ENCODE results near the gene FCN2. TPM values are rescaled to one million over a fixed set of nuclear protein-coding genes. Genes with fewer than 3 reads are reported as not detected.

FCN2 gene
- total RNA-seq, 1 experiment from 2014 or later, result not detected

GRCh38 chr9:134923466-134923865 lies 42.9 kb downstream of the FCN2 start:
- no peaks in the 10 kb centered on the region for H3K36me3 ChIP-seq (ENCODE audit: control insufficient read depth in 1 of 2, insufficient read depth in 2 of 2, low read length in 2 of 2)
- H3K27me3 ChIP-seq (ENCODE audit: insufficient read depth, low read length), result no peaks in the 10 kb centered on the region
- POLR2A ChIA-PET, result no interaction called here
- no peaks in the 10 kb centered on the region for H4K20me1 ChIP-seq (ENCODE audit: insufficient read depth)
- no peaks in the 10 kb centered on the region for H3K9me2 ChIP-seq (ENCODE audit: insufficient read depth)
- RAD21 ChIA-PET (ENCODE audit: low non-redundant PET in 1 of 2, low total read pairs in 2 of 2, uncharacterized antibody in 2 of 2, unreplicated experiment in 2 of 2), result no interaction called here
- no peaks in the 10 kb centered on the region for H3K4me1 ChIP-seq (ENCODE audit: control insufficient read depth in 1 of 2, insufficient read depth in 2 of 2, low read length in 2 of 2)
- intact Hi-C loops (cut with micrococcal nuclease), result no loop called here
- no peak for TF ChIP-seq SP1 (IDR thresholded peaks at IDR 0.05; ENCODE audit: low read depth)
- no peak for TF ChIP-seq ELF1 (IDR thresholded peaks at IDR 0.05; ENCODE audit: borderline replicate concordance, low read depth)
- no peak for TF ChIP-seq MAX (IDR thresholded peaks at IDR 0.05)
- TF ChIP-seq EGR1 (IDR thresholded peaks at IDR 0.05; ENCODE audit: low read depth), result no peak
- no peak for TF ChIP-seq JUND (IDR thresholded peaks at IDR 0.05)
- no peak for TF ChIP-seq CBX3 (IDR thresholded peaks at IDR 0.05; ENCODE audit: low read depth)
- no peak for TF ChIP-seq POLR2A (IDR thresholded peaks at IDR 0.05; ENCODE audit: borderline replicate concordance, extremely low read depth, insufficient read depth, insufficient read length)
- no peak for TF ChIP-seq CEBPB (IDR thresholded peaks at IDR 0.05; ENCODE audit: low read depth)
- TF ChIP-seq REST (IDR thresholded peaks at IDR 0.05; ENCODE audit: low read depth), result no peak
- TF ChIP-seq YY1 (IDR thresholded peaks at IDR 0.05; ENCODE audit: extremely low read depth, insufficient replicate concordance, low read depth, low read length), result no peak
- no peak for TF ChIP-seq ZBTB33 (IDR thresholded peaks at IDR 0.05; ENCODE audit: extremely low read depth, insufficient replicate concordance, low read length)
- no peak for TF ChIP-seq ZFX (IDR thresholded peaks at IDR 0.05)
- TF ChIP-seq POLR2AphosphoS5 (IDR thresholded peaks at IDR 0.05; ENCODE audit: low read depth, low read length), result no peak
- TF ChIP-seq ATF3 (IDR thresholded peaks at IDR 0.05), result no peak
- TF ChIP-seq EZH2phosphoT487 (IDR thresholded peaks at IDR 0.05; ENCODE audit: borderline replicate concordance), result no peak
- no peak for TF ChIP-seq SRF (IDR thresholded peaks at IDR 0.05; ENCODE audit: low read depth)
- no peak for TF ChIP-seq EZH2 (IDR thresholded peaks at IDR 0.05)
- peaks cover 0 to 5% of the 10 kb centered on the region in 2 experiments; a peak in 1 of 4 replicates for H3K9me3 ChIP-seq (ENCODE audit: control insufficient read depth in 1 of 2, insufficient read depth in 1 of 2, low read depth in 1 of 2, low read length in 2 of 2)
- H3K79me2 ChIP-seq (ENCODE audit: insufficient read depth, low read length), result no peaks in the 10 kb centered on the region
- DNase-seq (ENCODE audit: low read depth, low spot score) (no peak), ATAC-seq (no peak)
- CTCF ChIA-PET, result no interaction called here
- BruUV-seq (replicated peaks), result no TSS peak
- H3K4me3 ChIP-seq (replicated peaks in 1 of 2; ENCODE audit: low read depth in 1 of 2, low read length in 2 of 2), result no peak overlapping the region
- H3K4me2 ChIP-seq (ENCODE audit: low read length), result no peak overlapping the region
- H3K27ac ChIP-seq (ENCODE audit: low read depth, low read length), result no peak overlapping the region
- no peak overlapping the region for H2AFZ ChIP-seq (ENCODE audit: low read depth, low read length, poor library complexity, severe bottlenecking)
- no peak overlapping the region for H3K9ac ChIP-seq (ENCODE audit: low read length)
